Hepatocyte (in vitro differentiated cells): ENCODE results near the gene CARD19. TPM values are rescaled to one million over a fixed set of nuclear protein-coding genes. Genes with fewer than 3 reads are reported as not detected.
"Not testable (repeated sequence)": the region's sequence is repeated elsewhere in the genome, so short reads cannot be mapped to it uniquely, and the experiment has no call there.

Experiments
- DNase-seq: peaks from one replicate; pipeline ENCODE4 v3.0.0-alpha.2; 2016; ENCODE audit warnings: low spot score
- H2AFZ ChIP-seq: fragments of 200-600 bp; sonication (generic); 2 replicates; pipeline ENCODE4 v1.6.0; 2016; ENCODE audit warnings: antibody characterized with exemption, mild to moderate bottlenecking
- H3K27ac ChIP-seq: fragments of 200-600 bp; sonication (generic); 2 replicates; pipeline ENCODE4 v1.5.1; 2016; ENCODE audit warnings: mild to moderate bottlenecking
- H3K27me3 ChIP-seq: fragments of 200-600 bp; sonication (generic); 2 replicates; pipeline ENCODE4 v1.6.1; 2016
- H3K36me3 ChIP-seq: fragments of 200-600 bp; sonication (generic); replicated peaks from 2 replicates; pipeline ENCODE4 v1.5.1; 2016; ENCODE audit warnings: low read depth; ENCODE audit not compliant: insufficient read depth
- H3K4me1 ChIP-seq: fragments of 200-600 bp; sonication (generic); 2 replicates; pipeline ENCODE4 v1.5.1; 2016; ENCODE audit warnings: mild to moderate bottlenecking, moderate library complexity; ENCODE audit not compliant: insufficient read depth
- H3K4me2 ChIP-seq: fragments of 200-600 bp; sonication (generic); 2 replicates; pipeline ENCODE4 v1.6.0; 2016
- H3K4me3 ChIP-seq: fragments of 200-600 bp; sonication (generic); 2 replicates; pipeline ENCODE4 v1.5.1; 2016; ENCODE audit warnings: mild to moderate bottlenecking
- H3K79me2 ChIP-seq: fragments of 200-600 bp; sonication (generic); 2 replicates; pipeline ENCODE4 v1.6.0; 2017; ENCODE audit warnings: mild to moderate bottlenecking
- H3K9me2 ChIP-seq: fragments of 200-600 bp; sonication (generic); replicated peaks from 2 replicates; pipeline ENCODE4 v1.6.0; 2017; ENCODE audit warnings: mild to moderate bottlenecking; ENCODE audit not compliant: insufficient read depth
- H3K9me3 ChIP-seq: fragments of 200-600 bp; sonication (generic); 2 replicates; pipeline ENCODE4 v1.5.1; 2016; ENCODE audit warnings: low read depth, mild to moderate bottlenecking
- H4K20me1 ChIP-seq: fragments of 200-600 bp; sonication (generic); 2 replicates; pipeline ENCODE4 v1.6.0; 2016; ENCODE audit warnings: mild to moderate bottlenecking; ENCODE audit not compliant: insufficient read depth, poor library complexity, severe bottlenecking
- CTCF ChIP-seq: fragments of 200-600 bp; sonication (generic); IDR thresholded peaks from 2 replicates; pipeline ENCODE4 v1.5.1; 2016; ENCODE audit warnings: antibody characterized with exemption, mild to moderate bottlenecking; ENCODE audit not compliant: poor library complexity
- EZH2 ChIP-seq: fragments of 200-600 bp; sonication (generic); IDR thresholded peaks from 2 replicates; pipeline ENCODE4 v1.6.1; 2016; ENCODE audit warnings: antibody characterized with exemption, mild to moderate bottlenecking, borderline replicate concordance
- EZH2phosphoT487 ChIP-seq: fragments of 200-600 bp; sonication (generic); IDR thresholded peaks from one replicate; pipeline ENCODE4 v1.6.1; 2018; ENCODE audit warnings: antibody characterized with exemption, mild to moderate bottlenecking, low read depth, moderate library complexity; ENCODE audit not compliant: unreplicated experiment, severe bottlenecking
- WGBS: methylation state at CpG from one replicate; pipeline ENCODE4 v1.1.6; 2016; ENCODE audit warnings: low lambda C conversion rate; ENCODE audit errors: missing lambda C conversion rate; 5-methylcytosine and 5-hydroxymethylcytosine counted together
- polyA plus RNA-seq: library from polyadenylated mRNA; unstranded; fragments of >200 nt; fragmentation: Nextera tagmentation; extraction: Ambion mirVana; gene quantifications from 2 replicates; pipeline ENCODE4 v1.2.1, GENCODE V29; 2016
- total RNA-seq: library from RNA; depleted of rRNA; stranded (reverse); fragments of >200 nt; gene quantifications from 2 replicates; pipeline ENCODE4 v1.2.3, GENCODE V29; 2014

Gene CARD19
- total and polyA plus RNA-seq, 2 experiments from 2014 or later = 51.3 to 72.1 TPM

GRCh38 chr9:93116072-93116961 is 20.3 kb downstream of the CARD19 start:
- 73% methylated on average over 17 of the region's 17 CpGs for whole genome bisulfite sequencing
- no peaks in the 10 kb centered on the region for H3K27me3 ChIP-seq
- H2AFZ ChIP-seq = no peak overlapping the region
- H3K36me3 ChIP-seq = no peaks in the 10 kb centered on the region
- H4K20me1 ChIP-seq = no peaks in the 10 kb centered on the region
- no peaks in the 10 kb centered on the region for H3K9me2 ChIP-seq
- H3K4me3 ChIP-seq = no peak overlapping the region
- no peak overlapping the region for H3K4me2 ChIP-seq
- TF ChIP-seq EZH2phosphoT487 (no peak), CTCF (no peak), EZH2 (no peak)
- H3K27ac ChIP-seq = peak overlapping the region; percentile 23
- H3K4me1 ChIP-seq = peaks cover 4% of the 10 kb centered on the region
- H3K9me3 ChIP-seq = no peaks in the 10 kb centered on the region
- peak; percentile 70 for DNase-seq
- no peaks in the 10 kb centered on the region for H3K79me2 ChIP-seq

- H3K36me3 ChIP-seq = not testable (repeated sequence)
Observed at GRCh38 chr9:93117521-93117920, 21.5 kb downstream of the CARD19 start.

GRCh38 chr9:93117924-93118862 is 22.2 kb downstream of the CARD19 start:
- Histone ChIP-seq H3K4me2 (no peak overlapping the region), H3K4me3 (no peak overlapping the region), H3K36me3 (no peaks in the 10 kb centered on the region), H3K79me2 (no peaks in the 10 kb centered on the region), H3K27ac (no peak overlapping the region), H2AFZ (no peak overlapping the region), H3K4me1 (peaks cover 4% of the 10 kb centered on the region), H3K9me3 (no peaks in the 10 kb centered on the region), H3K9me2 (no peaks in the 10 kb centered on the region), H3K27me3 (no peaks in the 10 kb centered on the region), H4K20me1 (no peaks in the 10 kb centered on the region)
- no peak for TF ChIP-seq EZH2phosphoT487
- no peak for TF ChIP-seq CTCF
- TF ChIP-seq EZH2 = no peak
- 93% methylated on average over 12 of the region's 12 CpGs for WGBS
- DNase-seq = no peak

More at GRCh38 chr9:93117521-93117920, 21.5 kb downstream of the CARD19 start:
- not testable (repeated sequence) for H4K20me1 ChIP-seq, H3K27me3 ChIP-seq, H2AFZ ChIP-seq, H3K9me3 ChIP-seq, H3K4me2 ChIP-seq, H3K27ac ChIP-seq, H3K4me3 ChIP-seq, H3K4me1 ChIP-seq, H3K79me2 ChIP-seq, DNase-seq, H3K9me2 ChIP-seq
- 96% methylated on average over 9 of the region's 9 CpGs for WGBS
